H1 (cell line): ENCODE results near the gene TUBGCP6. TPM values are rescaled to one million over a fixed set of nuclear protein-coding genes. Genes with fewer than 3 reads are reported as not detected.

ENCODE experiments used
- ASH2L ChIP-seq: fragments of 200-600, 300-600 bp; sonication (generic); IDR thresholded peaks from one replicate; pipeline ENCODE4 v1.7.1; 2017; ENCODE audit warnings: low read length
- ATF3 ChIP-seq: IDR thresholded peaks from 2 replicates; pipeline ENCODE4 v1.6.1; 2011; ENCODE audit warnings: low read depth, mild to moderate bottlenecking, low read length; ENCODE audit not compliant: insufficient read depth
- BCL11A ChIP-seq, 2 experiments: IDR thresholded peaks; one replicate each; pipeline ENCODE4 v1.6.1; 2011; ENCODE audit warnings: low read depth in 2 of 2, low read length in 2 of 2, mild to moderate bottlenecking in 2 of 2
- CREB1 ChIP-seq: IDR thresholded peaks from 2 replicates; pipeline ENCODE4 v1.6.1; 2012; ENCODE audit warnings: inconsistent platforms
- CTCF ChIP-seq, 3 experiments: IDR thresholded peaks; 1 replicate in 2 of 3; 2 replicates in 1 of 3; pipeline versions ENCODE4 v1.5.1 to v1.6.1; 2011; ENCODE audit warnings: low read length in 3 of 3, mild to moderate bottlenecking in 3 of 3, inconsistent platforms in 2 of 3, low read depth in 1 of 3, moderate library complexity in 1 of 3; ENCODE audit not compliant: insufficient read depth in 1 of 3; ENCODE audit errors: control extremely low read depth in 1 of 3
- EGR1 ChIP-seq: IDR thresholded peaks from 2 replicates; pipeline ENCODE4 v1.6.1; 2011; ENCODE audit warnings: low read depth, low read length, borderline replicate concordance
- JUN ChIP-seq: IDR thresholded peaks from 2 replicates; pipeline ENCODE4 v1.6.1; 2011; ENCODE audit warnings: low read depth, mild to moderate bottlenecking, improper control_type of control experiment, low read length
- KDM5A ChIP-seq: fragments of 200-600 bp; IDR thresholded peaks from 2 replicates; pipeline ENCODE4 v1.7.1; 2012; ENCODE audit warnings: mild to moderate bottlenecking, low read length, inconsistent platforms, mixed read lengths
- MAFK ChIP-seq: IDR thresholded peaks from 2 replicates; pipeline ENCODE4 v1.6.1; 2012; ENCODE audit warnings: low read depth, mild to moderate bottlenecking, improper control_type of control experiment, low read length
- NANOG ChIP-seq: IDR thresholded peaks from 2 replicates; pipeline ENCODE4 v1.6.1; 2011; ENCODE audit warnings: low read length, low read depth, mild to moderate bottlenecking, inconsistent platforms; ENCODE audit not compliant: insufficient read depth, poor library complexity, severe bottlenecking
- PHF8 ChIP-seq: fragments of 200-600 bp; sonication (generic); conservative IDR thresholded peaks from 2 replicates; pipeline ENCODE4 v1.7.1; 2012; ENCODE audit warnings: low read depth, mild to moderate bottlenecking, inconsistent platforms, low read length, moderate library complexity
- POLR2A ChIP-seq, 2 experiments: IDR thresholded peaks; 1 replicate in 1 of 2; 2 replicates in 1 of 2; pipeline ENCODE4 v1.6.1; 2011; ENCODE audit warnings: low read depth in 2 of 2, low read length in 2 of 2, mild to moderate bottlenecking in 2 of 2; ENCODE audit errors: control extremely low read depth in 1 of 2
- POLR2AphosphoS5 ChIP-seq: IDR thresholded peaks from 2 replicates; pipeline ENCODE4 v1.6.1; 2011; ENCODE audit warnings: low read depth, low read length
- RXRA ChIP-seq: IDR thresholded peaks from 2 replicates; pipeline ENCODE4 v1.6.1; 2011; ENCODE audit warnings: low read depth, mild to moderate bottlenecking, low read length, moderate library complexity; ENCODE audit not compliant: insufficient read depth
- SIX5 ChIP-seq: IDR thresholded peaks from 2 replicates; pipeline ENCODE4 v1.6.1; 2011; ENCODE audit warnings: mild to moderate bottlenecking, low read depth, low read length
- SUZ12 ChIP-seq: fragments of 200-600 bp; sonication (generic); IDR thresholded peaks from 2 replicates; pipeline ENCODE4 v1.6.1; 2012; ENCODE audit warnings: mild to moderate bottlenecking, inconsistent platforms, low read length, moderate library complexity, mixed read lengths
- TBP ChIP-seq: IDR thresholded peaks from 2 replicates; pipeline ENCODE4 v1.6.1; 2011; ENCODE audit warnings: low read depth, low read length, improper control_type of control experiment
- TCF12 ChIP-seq: IDR thresholded peaks from 2 replicates; pipeline ENCODE4 v1.6.1; 2011; ENCODE audit warnings: low read depth, mild to moderate bottlenecking, low read length
- TEAD4 ChIP-seq: IDR thresholded peaks from 2 replicates; pipeline ENCODE4 v1.6.1; 2012; ENCODE audit warnings: low read depth, low read length, inconsistent platforms, mixed read lengths
- USF2 ChIP-seq: IDR thresholded peaks from 2 replicates; pipeline ENCODE4 v1.6.1; 2011; ENCODE audit warnings: low read length, improper control_type of control experiment
- YY1 ChIP-seq: IDR thresholded peaks from 2 replicates; pipeline ENCODE4 v1.6.1; 2011; ENCODE audit warnings: low read depth, mild to moderate bottlenecking, low read length
- polyA plus RNA-seq, 7 experiments: library from polyadenylated mRNA; depleted of rRNA in 3 of 7; stranded (reverse) in 5 of 7; unstranded in 2 of 7; fragments of >200 nt in 5 of 7; fragments of 200-250 nt in 2 of 7; gene quantifications; 1 replicate in 5 of 7; 2 replicates in 1 of 7; 4 replicates in 1 of 7; pipeline versions ENCODE4 v1.2.1 to v1.2.3, GENCODE V29; 2011 to 2013; ENCODE audit warnings: missing spikeins in 2 of 7, mixed read lengths in 2 of 7
- total RNA-seq: library from RNA; stranded (reverse); fragmentation: NEBNext Ultra II Directional; extraction: Animal tissue kit (Norgen Biotek cat#: 25700); gene quantifications from 2 replicates; pipeline ENCODE4 v1.2.1, GENCODE V29; 2021

TUBGCP6 gene
- total and polyA plus RNA-seq, 2 of the 8 experiments (the other 6 are each of a cell fraction or from before 2014, with no cell fraction given), result 24.2 to 24.7 TPM

GRCh38 chr22:50293441-50294318 lies 48.9 kb upstream of the TUBGCP6 start (continued):
- peak; percentile 35 for TF ChIP-seq ASH2L
- TF ChIP-seq NANOG, result peak; percentile 2
- 0 out of 2 replicates have a peak, but pooled peaks have one; percentile 5 for TF ChIP-seq CREB1
- no peak for TF ChIP-seq POLR2A (IDR thresholded peaks at IDR 0.05; ENCODE audit: control extremely low read depth in 1 of 2, low read depth in 2 of 2, low read length in 2 of 2)
- TF ChIP-seq SIX5, result no peak
- TF ChIP-seq USF2, result no peak
- TF ChIP-seq TEAD4, result peak; percentile 100
- TF ChIP-seq EGR1, result peak; percentile 99
- no peak for TF ChIP-seq RXRA
- no peak for TF ChIP-seq JUN
- TF ChIP-seq KDM5A, result no peak
- no peak for TF ChIP-seq BCL11A (IDR thresholded peaks at IDR 0.05; ENCODE audit: low read depth in 2 of 2, low read length in 2 of 2)
- no peak for TF ChIP-seq CTCF (IDR thresholded peaks at IDR 0.05; ENCODE audit: control extremely low read depth in 1 of 3, insufficient read depth in 1 of 3, low read depth in 1 of 3, low read length in 3 of 3)
- no peak for TF ChIP-seq PHF8
- no peak for TF ChIP-seq MAFK
- no peak for TF ChIP-seq ATF3
- TF ChIP-seq TCF12, result peak; percentile 54; the same call in 1 of the 2 replicates
- TF ChIP-seq SUZ12, result no peak
- peak; percentile 65; the same call in 1 of the 2 replicates for TF ChIP-seq YY1
- peak; percentile 22; the same call in 1 of the 2 replicates for TF ChIP-seq POLR2AphosphoS5
- 0 out of 2 replicates have a peak, but pooled peaks have one; percentile 21 for TF ChIP-seq TBP
